Right ventricle myocardium inferior (tissue), 1 donor: ENCODE measurements around the gene TMEM179B. TPM values are rescaled to one million over a fixed set of nuclear protein-coding genes. Genes with fewer than 3 reads are reported as not detected.
A peak's percentile ranks its signal among the peaks of the same experiment; 100 is the strongest.

Source experiments
- ATAC-seq: fragments of 200-7000 bp; cut with Tn5 transposase; one replicate; pipeline ENCODE4 v1.9.1; 2020; ENCODE audit warnings: mild to moderate bottlenecking, moderate library complexity
- DNase-seq: peaks from one replicate; pipeline ENCODE4 v3.0.0; 2021; ENCODE audit errors: missing footprints
- intact Hi-C: fragments of 100-400 bp; cut with DNase I; formaldehyde crosslinking; loops from one replicate; pipeline ENCODE4 v1.11.0; 2022
- total RNA-seq: library from RNA; stranded (reverse); fragmentation: NEBNext Ultra II Directional; extraction: Animal tissue kit (Norgen Biotek cat#: 25700); gene quantifications from one replicate; pipeline ENCODE4 v1.2.1, GENCODE V29; 2021
- donor health status: DM: no; HTN: yes; CAD: no; lungs with severe emphysema.

Gene TMEM179B
- total RNA-seq, 1 donor from 2014 or later = 21.6 TPM

- DNase-seq (no peak), ATAC-seq (no peak)
- intact Hi-C loops = no loop called here
Measured at GRCh38 chr11:62782753-62783152, 4.4 kb upstream of the TMEM179B start.

- peak; percentile 87 for ATAC-seq
- intact Hi-C loops = loop anchor here (1.0 to 5.0 kb wide), 6 partner anchors 15 to 78 kb away; partner anchors contain the start of genes STX5, TAF6L, TEX54 and TTC9C
Measured at GRCh38 chr11:62786318-62787004, 741 bp upstream of the TMEM179B start.

GRCh38 chr11:62788991-62789390 lies 1.8 kb downstream of the TMEM179B start:
- intact Hi-C loops = loop anchor here (5.0 kb wide), 1 partner anchor 43 kb away; the partner anchor contains the start of genes STX5 and TEX54
- ATAC-seq (no peak), DNase-seq (no peak)

More at GRCh38 chr11:62786318-62787004, 741 bp upstream of the TMEM179B start:
- DNase-seq = peak; percentile 95

DNA sequence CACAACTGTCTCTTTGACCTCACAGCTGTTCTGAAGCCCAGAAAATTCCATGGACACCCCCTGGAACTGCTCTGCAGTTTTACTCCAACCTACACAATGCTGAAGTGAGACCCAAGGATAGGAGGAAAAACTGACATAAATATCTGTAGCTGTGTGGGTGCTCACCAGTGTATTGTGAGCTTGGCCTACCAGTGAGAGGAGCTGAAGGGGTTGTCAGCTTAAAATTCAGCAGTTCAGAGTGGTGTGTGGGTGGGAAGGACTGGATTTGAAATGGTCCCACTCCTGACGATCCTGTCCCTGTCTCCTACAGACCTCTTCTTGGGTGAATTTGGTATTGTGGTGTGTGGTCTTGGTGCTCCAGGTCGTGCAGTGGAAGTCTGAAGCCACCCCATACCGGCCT lies 2.4 kb downstream of the TMEM179B start:
- DNase-seq (no peak), ATAC-seq (no peak)
- intact Hi-C loops = loop anchor here (5.0 kb wide), 1 partner anchor 43 kb away; the partner anchor contains the start of genes STX5 and TEX54

DNA sequence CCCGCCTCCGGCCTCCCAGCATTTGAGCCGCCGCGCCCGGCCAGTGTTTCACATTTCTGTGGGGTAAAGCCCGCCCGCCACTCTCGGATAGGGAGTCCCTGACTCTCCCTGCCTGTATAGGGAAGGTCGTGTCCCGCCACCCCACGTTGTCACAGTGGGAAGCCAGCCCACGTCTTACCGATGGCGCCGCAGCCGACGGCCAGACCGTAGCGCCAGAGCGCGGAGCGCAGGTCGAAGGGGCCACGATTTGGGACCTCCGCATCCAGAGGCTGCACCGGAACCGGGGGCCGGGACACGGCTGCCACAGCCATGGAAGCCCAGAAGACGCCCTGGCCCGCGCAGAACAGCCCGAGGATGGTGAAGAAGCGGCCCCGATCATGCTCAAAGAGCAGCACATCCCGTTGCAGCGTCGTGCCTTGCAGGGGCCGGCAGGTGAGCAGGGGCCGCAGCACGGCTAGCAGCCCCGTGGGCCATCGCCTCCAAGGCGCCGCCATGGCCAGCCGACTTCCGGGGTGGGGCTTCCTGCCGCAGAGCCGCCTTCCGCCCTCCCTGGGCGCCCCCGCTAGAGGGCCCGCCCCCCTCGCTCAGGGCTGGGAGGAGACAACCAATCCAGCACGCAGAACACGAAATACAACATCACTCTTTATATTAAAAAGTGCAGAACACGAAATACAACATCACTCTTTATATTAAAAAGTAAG lies 4.4 kb downstream of the TMEM179B start, which contains the start of gene TMEM223:
TMEM223 (minus strand) TSS at position 506 of the 701 bp plus-strand sequence; CDS start at position 494, 12 bp downstream.
- intact Hi-C loops = no loop called here
- peak; percentile 95 for DNase-seq
- ATAC-seq = peak; percentile 89

DNA sequence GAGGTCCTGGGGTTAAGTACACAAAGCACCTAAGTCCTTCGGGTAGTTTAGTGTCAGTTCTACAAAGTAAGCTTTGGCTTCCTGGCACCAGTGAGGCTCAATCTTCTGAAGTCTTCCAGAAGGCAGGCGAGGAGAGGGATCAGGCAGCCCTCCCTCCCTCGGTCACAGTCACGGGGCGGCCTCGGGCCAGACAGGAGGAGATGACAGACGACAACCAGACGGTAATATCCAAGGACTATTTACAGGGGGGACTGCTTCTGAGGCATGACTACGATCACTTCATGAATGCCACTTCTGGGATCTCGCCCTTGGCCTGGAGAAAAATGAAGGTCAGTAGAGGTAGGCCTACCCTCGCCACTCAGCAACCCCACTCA lies 5.0 kb downstream of the TMEM179B start:
- DNase-seq (peak; percentile 71), ATAC-seq (peak; percentile 32)
- intact Hi-C loops = no loop called here

- intact Hi-C loops = no loop called here
- no peak for ATAC-seq
- DNase-seq = no peak
Measured at GRCh38 chr11:62794201-62794775, 7.1 kb downstream of the TMEM179B start.

DNA sequence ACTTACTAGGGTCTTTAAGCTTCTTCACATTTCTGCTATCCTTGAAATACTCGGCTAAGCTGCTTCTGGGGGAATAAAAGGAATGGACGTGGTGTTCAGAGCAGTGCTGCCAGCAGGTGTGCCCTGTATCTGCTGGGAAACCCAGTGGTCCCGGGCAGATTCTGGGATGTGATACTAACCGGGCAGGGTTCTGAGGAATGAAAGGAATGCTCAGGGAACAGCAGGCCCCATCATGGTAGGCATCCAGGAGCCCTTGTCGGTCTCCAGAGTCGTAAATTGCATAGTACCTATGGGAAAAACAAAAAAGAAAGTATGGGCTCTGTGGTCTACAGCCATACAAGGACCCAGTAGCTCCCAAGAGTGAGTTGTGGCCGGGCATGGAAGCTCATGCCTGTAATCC lies 9.1 kb downstream of the TMEM179B start:
- ATAC-seq (no peak), DNase-seq (no peak)
- intact Hi-C loops = no loop called here

DNA sequence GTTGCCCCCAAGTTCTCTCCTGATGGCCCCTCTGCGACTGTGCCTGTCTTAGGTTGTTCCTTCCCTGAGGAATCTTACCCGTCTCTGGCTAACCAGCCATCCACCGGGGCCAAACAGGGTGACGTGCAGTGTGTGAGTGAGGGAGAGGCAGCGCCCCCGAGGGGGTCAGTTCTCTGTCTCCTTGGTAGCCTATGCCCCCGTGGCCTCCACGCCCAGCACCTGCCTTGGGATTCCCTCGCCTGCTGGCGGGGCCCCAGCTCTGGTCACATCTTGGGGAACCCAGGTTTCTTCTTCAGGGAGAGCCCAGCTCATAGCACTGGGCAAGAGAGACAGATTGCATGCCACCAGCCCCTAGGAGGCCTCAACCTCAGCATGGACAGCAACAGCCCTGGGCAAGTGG lies 12.3 kb downstream of the TMEM179B start:
- DNase-seq = no peak
- intact Hi-C loops = no loop called here

DNA sequence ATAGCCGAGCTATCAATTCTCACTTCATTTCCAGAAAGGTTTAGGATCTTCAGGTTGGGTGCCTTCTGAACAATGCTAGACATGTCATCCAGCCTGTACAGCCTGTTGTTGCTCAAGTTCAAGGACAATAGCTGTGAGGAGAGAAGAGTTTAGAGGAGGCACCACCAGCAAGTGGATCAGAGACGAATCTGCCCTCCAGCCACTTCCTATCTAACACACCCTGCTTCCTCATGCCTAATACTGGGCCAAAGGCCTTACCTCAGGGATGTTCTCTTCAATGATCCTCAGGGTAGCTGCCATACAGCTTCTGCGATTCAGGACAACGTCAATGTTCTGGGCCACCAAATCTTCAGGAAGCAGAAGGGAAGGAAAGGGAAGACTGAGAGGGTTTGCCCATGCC lies 13.9 kb downstream of the TMEM179B start:
- DNase-seq (no peak), ATAC-seq (no peak)
- intact Hi-C loops = no loop called here

More for the DNA sequence above, 12.3 kb downstream of the TMEM179B start:
- ATAC-seq = no peak

DNA sequence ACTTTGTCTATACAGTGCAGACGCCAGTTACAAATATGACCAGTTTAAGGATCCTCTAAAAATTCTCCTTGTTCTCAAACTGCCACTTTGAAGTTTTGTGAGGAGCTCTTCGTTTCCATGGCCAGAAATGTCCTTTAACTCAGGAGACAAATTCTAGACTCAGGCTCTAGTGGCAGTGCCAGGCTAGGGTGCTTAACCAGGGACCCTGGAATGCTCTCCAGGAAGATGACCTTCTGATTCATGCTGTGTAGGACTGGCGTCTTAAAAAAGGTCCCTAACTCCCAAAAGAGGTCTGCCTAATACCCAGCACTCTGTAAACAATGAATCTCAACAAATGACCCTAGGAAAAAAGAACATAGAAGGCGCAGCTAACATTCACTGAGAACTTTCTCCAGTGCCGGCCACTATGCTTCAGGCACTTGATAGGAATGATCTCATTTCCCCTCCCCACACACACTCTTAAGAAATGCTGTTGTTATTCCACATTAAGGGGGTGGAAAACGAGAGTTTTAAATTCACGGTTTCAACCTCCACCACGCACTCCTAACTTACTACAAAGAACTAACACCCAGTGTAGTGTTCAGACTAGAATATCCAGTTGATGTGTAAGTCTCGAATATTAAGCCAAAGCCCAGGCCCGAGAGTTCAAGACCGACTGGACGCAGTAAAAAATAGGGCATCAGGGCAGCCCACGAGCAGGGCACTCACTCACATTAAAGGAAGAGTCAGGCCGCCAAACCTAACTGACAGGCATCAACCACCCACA lies 17.3 kb downstream of the TMEM179B start:
- ATAC-seq (no peak), DNase-seq (no peak)
- intact Hi-C loops = loop anchor here (2.0 kb wide), 1 partner anchor 36 kb away; no protein-coding TSS in a partner anchor

- DNase-seq (peak; percentile 98), ATAC-seq (peak; percentile 93)
- intact Hi-C loops = loop anchor here (2.0 kb wide), 1 partner anchor 36 kb away; no protein-coding TSS in a partner anchor
Measured at GRCh38 chr11:62805076-62805892, 18.1 kb downstream of the TMEM179B start, which contains the start of gene NXF1. NXF1 (minus strand) TSS chr11:62805440; CDS start chr11:62805356, 84 bp downstream.

DNA sequence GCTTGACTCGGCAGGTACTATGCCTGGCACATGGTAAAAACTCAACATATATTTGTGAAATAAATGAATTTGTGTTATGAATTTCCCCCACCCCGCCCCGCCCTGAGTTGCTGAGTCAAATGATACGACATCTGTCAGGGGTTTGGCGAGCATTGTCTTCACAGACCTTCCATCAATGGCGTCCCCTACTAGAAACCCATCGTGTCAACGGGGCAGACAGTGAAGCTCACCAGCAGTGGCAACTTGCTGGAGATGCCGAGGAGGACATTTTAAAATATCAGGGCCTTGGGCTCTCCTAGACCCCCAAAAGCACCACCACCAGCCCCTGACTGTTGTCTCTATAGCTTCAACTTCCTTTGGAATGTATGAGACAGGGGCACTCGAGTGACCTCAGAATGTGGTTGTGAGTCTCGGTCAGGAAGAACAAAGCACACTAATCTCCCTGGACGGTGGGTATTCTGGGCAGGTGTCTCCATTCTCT lies 18.8 kb downstream of the TMEM179B start:
- DNase-seq (no peak), ATAC-seq (no peak)
- intact Hi-C loops = loop anchor here (2.0 kb wide), 1 partner anchor 35 kb away; no protein-coding TSS in a partner anchor

DNA sequence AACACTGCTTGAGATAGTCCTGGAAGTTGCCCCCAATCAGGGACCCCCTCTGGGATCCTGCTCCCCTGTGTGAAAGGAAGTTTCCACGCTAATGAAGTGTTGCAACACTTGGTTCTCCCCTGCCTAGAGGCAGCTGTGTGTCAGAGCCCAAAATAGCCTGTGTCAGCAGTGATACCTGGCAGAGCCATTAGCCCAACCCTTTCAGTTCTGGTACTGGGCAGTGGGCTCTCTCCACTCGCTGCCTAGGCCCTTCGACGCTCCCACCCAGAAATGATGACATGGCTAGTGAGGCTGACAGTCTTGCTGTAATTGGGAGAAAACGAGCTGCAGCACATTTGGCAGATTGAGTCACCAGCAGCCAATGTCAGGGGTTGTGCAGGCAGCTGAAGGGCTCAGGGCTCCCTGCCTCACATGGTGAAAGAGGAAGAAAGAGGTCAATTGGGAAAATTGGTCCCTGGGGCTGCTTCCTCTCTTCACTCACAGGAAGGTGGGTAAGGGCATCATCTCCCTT lies 19.5 kb downstream of the TMEM179B start:
- DNase-seq (no peak), ATAC-seq (peak; percentile 57)
- intact Hi-C loops = no loop called here

DNA sequence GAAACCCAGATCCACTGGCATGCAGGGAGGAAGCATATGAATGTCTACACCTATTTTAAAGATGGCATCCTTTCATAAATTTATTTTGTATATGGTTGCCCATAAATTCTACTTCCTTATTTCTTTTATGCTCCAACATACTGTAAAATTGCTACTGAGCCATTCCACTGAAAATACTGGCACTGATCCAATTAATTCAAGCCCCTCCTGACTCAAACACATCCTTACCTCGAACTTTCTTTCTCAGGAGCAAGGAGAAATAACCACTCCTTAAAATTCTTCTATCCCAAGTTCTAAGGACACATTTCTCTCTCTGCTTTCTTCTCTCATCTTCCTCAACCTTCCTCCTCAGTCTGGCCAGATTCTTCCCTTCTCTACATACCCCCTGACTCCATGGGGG lies 23.5 kb downstream of the TMEM179B start:
- intact Hi-C loops = no loop called here
- no peak for ATAC-seq
- no peak for DNase-seq

- intact Hi-C loops = no loop called here
- ATAC-seq (no peak), DNase-seq (no peak)
Measured at GRCh38 chr11:62811659-62812058, 24.5 kb downstream of the TMEM179B start.

- DNase-seq = no peak
- intact Hi-C loops = no loop called here
- peak; percentile 52 for ATAC-seq
Measured at GRCh38 chr11:62816557-62816956, 29.4 kb downstream of the TMEM179B start.
